GM18909 (cell line): Measurements from ENCODE around the gene OSBP2.

Experiments used
- ATAC-seq: cut with Tn5 transposase; IDR thresholded peaks from one replicate; pipeline ENCODE4 v1.9.1; 2021; ENCODE audit warnings: mild to moderate bottlenecking; ENCODE audit not compliant: unreplicated experiment, poor library complexity

The OSBP2 gene

DNA sequence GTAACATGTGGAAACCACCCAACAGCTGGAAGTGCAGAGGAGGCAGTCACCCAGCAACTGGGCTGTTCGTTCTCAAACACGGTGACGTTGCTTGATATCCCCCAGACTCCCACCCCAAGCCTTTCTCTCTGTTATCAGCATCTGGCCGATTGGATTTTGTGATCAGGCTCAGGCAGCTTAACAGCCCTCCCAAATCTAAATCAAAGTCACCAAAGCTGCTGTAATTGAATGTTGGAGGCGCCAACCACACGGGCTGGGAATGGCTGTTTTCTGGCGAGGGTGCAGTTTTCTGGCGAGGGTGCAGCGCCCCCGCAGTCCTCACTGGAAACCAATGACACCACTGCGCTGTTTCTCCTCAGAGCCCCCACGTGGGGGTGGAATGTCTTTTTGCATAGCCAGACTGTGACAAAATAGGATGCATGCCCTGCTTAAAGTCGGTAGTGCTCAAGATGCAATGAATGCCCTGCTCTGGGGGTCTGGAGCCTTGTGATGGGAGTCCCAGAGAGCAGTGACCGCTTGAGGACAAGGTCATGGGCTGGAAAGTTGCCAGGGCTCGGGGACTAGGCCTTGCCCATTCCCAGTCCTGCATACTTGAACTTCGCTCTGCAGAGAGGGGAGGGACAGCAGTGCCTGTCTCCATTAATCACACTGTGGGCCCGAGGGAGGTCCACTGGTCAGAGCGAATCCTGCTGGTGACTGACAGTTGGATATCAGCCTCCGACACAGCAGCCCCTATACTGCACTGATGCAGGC is 168.6 kb downstream of the OSBP2 start:
- no peak for ATAC-seq

DNA sequence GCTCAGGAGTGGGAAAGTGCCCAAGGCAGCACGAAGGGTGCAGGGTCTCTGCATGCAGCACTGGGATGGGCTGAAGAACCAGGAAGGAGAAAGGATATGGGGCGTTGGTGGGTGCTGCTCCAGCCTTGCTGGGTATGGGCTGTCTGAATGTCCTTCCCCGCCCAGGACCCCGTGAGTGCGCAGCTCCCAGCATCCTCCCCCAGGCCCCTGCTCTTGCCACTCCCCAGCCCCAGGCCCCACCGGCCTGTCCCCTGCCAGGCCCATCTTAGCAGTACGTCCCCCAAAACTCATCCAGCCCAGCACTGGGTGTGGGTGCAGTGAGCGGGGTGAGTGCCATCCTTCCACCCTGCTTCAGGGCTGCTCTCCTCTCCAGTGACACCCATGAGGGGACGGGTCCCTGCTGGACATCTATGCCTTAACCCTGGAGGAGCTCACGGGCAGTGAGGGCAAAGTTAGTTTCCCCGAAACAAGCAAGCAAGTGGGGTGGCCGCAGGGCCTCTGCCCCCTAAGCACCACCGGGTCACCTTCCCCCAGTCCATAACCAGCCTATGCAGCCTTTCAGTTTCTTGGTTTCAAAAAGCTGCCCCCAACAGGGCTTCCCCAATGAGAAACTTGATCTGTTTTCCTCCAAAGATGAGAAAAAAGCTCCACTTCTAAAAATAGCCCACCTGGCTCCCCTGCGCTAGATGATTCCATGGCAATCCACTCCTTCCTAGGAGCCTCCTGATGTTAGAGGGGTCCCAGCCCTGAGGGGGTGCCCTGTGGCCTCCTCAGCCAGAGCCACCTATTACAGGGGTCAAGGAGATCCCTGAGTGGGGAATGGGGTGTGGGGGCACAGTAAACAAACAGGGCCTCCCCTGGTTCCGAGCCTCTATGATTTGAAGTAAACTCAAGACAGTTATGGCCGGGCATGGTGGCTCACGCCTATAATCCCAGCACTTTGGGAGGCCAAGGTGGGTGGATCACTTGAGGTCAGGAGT is 170.1 kb downstream of the OSBP2 start:
- ATAC-seq = no peak

DNA sequence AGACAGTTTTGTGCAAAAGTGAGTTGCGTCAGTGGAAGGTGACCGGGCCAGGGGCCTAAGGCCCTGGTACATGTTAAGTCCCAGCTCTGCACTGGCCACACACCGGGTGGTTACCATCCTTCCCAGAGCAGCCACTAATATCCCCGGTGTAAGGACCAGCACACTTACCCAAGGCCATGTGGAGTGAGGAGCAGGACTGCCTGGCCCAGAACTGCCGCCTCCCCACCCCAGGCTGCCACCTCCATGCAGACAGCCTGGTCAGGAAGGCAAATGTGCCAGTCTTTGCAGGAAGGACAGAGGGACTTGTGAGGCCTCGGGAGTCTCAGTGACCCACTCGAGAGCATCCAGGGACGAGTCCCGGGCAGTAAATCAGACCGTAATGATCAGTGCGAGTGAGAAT is 171.0 kb downstream of the OSBP2 start:
- ATAC-seq = no peak

DNA sequence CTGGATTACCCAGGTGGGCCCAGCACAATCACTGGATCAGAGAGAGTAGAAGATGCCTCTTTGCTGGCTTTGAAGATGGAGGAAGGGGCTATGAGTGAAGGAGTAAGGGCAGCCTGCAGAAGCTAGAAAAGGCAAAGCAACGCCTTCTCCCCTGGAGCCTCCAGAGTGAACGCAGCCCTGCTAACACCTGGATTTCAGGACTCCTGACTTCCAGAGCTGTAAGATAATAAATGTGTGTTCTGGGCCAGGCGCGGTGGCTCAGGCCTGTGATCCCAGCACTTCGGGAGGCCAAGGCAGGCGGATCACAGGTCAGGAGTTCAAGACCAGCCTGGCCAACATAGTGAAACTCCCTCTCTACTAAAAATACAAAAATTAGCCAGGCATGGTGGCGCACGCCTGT is 171.5 kb downstream of the OSBP2 start:
- no peak for ATAC-seq

DNA sequence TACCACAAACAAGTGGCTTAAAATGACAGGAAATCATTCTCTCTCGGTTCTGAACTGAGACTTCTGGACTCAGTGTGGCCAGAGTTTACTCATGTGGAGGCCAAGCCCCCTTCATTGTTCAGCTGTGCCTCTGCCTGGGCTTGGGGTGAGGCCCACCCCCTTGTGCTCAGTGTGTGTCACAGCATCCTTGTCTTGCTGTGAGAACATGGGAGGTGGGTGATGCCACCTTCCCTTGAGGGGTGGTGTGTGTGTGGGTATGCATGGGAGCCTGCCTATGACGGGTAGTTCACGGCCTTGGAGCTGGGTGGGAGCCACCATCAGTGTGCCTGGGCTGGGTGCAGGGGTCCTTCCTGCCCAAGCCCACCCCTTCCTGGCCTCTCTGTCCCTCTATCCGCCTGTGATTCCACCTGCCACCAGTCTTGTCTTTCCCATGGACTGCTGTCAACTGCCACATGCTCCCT is 172.2 kb downstream of the OSBP2 start:
- no peak for ATAC-seq

DNA sequence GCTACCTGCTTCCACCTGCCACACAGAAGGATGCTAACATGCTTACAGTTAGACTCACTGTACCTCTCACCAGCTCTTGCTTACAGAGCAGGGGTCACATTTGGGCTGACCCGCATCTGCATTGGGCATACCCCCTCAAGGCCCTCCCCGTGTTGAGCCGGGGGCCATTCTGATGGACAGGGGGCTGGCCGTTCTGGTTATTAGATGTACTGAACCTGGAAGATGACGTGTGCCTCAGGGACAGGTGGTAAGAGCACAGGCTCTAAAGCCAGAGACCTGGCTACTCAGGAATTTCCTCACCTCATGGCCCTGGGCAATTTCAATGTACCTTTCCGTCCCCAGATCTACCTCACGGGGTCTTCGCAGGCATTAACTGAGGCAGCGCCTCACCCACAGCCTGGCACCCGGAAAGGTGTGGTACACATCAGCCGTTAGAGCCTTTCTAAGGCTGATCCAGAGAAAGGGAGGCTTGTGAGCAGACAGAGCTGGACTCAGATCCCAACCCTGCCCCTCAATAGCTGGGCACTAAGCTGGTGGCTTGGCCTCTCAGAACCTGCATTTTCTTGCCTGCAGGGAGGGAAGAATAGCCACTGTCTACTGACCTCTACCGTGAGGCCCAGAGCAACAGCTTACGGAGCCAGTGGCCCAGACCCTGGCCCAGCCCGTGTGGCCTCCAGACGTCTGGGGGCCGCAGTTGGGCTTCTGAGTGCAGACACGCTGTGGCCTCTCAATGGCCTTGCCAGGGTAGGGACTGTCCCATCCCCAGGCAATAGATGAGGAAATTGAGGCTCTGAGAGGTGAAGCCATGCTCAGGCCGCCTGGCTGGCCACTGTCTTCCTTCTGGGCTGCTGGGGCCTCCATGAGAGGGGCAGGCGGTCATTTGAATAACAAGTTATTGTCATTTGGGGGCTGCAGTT is 173.3 kb downstream of the OSBP2 start:
- no peak for ATAC-seq

DNA sequence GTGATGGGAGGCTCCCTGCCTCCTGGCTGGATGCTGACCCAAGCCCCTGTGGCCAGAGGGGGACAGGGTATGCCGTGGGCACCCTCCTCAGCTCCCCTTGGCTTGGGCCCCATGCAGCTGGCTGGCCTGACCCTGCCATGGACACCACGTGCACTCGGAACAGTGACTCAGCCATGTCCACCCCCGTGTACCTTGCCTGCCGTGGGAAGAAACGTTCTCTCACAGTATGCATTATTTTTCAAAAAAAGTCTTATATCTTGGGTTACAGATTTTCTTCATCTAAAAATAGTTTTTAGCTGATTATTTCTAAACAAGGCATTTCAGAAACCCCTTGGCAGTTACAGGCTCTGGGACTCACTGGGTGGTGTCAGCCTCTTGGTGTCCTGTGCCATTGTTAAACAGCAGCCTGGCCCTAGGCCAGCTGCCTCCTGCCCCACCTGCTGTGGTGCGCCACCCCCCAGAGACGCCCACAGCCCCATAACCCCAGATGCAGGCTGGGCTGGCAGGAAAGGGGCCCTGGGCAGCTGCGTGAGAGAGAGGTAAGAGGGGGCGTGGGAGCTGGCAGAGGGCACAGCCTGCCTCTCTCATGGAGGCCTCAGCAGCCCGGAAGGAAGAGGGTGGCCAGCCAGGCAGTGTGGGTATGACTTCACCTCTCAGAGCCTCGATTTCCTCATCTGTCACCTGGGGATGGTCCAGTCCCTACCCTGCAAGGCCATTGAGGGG is 174.2 kb downstream of the OSBP2 start:
- no peak for ATAC-seq

DNA sequence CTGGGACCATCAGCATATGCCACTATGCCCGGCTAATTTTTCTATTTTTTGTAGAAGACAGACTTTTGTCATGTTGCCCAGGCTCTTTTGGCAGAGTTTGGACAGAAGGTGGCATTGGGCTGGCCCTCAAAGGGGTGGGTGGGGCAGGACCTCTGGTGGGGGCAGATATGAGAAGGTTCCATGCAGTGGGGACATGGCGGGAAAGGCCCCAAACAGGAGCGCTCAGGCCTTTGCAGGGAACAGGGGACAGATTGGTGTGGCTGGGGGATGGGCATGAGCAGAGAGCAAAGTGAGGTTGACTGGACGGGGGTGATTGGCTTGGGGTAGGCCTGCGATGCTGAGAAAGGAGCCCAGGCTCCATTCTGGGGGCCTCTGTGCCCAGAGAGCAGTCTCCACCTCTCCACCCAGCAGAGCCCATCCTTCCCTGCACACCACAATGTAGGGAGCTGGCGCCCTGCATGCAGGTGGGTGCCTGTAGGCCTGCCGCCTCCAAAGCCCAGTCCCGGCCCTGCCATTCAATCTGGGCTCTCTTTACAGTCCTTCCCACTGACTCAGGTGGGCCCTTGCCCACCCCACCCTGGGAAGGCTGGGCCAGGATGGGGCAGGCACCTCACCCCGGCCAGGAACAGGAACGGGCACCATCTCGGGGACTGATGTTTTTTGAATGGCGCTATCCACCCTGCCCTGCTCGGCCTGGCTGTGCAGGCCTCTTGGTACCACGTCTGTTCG is 175.2 kb downstream of the OSBP2 start:
- no peak for ATAC-seq

DNA sequence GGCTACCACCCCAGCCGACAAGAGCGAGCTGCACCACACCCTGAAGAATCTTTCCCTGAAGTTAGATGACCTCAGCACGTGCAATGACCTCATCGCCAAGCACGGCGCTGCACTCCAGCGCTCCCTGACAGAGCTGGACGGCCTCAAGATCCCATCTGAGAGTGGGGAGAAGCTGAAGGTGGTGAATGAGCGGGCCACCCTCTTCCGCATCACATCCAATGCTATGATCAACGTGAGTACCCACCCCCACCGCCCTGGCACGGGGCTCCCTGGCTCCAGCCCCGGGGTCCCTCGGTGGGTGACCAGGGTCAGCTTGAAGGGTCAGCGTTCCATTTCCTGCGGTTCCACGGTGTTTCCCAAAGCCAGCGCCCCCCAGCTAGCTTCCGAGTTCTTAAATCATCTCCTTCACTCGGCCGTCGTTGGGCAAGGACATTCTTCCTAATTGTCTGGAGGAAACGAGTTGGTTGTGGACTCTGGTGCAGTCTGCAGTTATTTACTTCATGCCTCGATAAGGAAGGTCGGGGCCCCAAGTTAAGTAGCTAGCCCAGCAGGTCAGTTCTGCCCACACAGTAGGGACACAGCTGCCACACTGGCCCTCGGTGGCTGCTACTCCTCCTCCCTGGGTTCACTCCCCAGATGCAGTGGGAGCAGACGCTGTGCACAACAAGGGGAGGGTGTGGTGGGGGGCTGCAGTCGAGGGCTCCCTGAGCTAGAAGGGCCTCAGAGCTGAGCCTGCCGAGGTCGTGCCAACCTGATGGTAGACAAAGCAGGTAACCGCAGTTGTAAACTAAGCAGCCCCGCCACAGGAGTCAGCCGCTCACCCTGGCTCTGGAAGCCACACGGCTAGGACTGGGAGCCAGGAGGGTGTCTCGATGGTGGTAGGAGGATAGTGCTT is 176.0 kb downstream of the OSBP2 start:
- ATAC-seq = no peak

DNA sequence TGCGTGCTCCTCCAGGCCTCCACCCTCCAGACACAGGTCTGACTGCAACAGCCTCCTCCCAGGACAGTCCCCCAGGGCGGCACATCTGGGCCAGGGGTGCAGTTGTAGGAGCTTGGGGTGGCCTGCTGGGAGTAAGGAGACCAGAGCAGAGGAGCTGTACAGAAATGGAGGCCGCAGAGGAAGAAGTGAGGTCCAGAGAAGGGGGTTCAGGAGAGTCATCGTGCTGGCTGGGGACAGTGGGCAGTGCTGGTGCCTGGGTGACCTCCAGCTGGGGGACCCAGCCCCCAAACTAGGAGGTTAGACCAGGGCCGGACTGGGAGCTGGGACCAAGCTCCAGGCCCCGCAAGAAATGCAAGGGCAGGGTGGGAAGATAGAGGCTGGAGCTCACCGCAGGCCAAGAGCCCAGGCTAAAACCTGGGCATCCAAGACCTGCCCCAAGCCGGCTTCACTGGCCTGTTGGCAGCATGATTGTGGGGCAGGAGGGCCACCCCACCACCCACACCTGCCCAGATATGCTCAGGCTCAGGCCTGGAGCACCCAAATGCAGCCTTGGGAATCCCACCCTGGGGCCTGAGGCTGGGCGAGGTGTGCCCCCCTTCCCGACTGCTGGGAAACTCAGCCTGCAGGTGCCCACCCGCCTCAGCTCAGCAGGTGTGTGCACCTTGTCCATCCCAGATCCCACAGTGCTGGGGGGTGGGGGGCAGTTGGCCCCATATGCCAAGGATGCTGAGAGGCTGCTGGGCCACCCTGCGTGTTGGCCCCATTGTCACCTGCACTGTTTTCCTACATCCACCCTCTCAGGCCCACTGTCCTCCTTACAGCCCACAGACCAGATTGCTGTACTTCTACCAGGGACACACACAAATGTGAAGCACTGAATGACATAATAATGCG is 177.0 kb downstream of the OSBP2 start:
- no peak for ATAC-seq

DNA sequence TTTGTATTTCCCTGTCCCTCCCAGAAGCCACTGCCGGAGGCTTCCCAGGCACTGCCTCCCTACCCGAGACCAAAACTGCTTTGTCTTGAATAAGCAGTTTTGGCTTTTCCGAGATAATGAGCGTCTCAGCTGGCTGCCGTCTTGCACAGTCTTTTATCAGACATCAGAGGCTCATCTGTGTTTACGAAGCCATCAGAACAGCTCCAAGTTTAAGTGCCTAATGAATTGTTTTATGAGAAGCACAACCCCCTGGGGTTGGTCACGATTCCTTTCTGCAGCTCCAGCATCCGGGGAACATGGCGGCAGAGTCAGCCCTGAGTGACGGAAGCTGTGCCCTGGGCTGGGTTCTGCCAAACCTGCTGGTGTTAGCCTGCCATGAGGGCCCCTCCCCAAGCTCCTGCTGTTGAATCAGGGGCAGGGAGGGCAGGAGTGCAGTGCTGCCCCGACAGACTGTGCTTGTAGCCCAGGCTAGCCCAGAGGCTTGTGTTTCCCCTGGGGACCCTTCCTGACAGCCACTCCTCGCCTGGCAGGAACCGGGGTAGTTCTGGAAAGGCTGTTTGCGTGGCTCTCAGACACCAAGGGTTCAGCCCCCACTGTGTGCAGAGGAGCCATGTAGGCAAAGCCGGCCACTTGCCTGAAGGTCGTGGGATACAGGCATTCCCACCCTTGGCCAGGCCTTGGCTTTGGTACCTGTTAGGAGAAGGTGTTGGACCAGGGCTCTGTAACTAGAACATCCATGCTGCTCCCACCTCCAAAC is 177.8 kb downstream of the OSBP2 start:
- no peak for ATAC-seq

DNA sequence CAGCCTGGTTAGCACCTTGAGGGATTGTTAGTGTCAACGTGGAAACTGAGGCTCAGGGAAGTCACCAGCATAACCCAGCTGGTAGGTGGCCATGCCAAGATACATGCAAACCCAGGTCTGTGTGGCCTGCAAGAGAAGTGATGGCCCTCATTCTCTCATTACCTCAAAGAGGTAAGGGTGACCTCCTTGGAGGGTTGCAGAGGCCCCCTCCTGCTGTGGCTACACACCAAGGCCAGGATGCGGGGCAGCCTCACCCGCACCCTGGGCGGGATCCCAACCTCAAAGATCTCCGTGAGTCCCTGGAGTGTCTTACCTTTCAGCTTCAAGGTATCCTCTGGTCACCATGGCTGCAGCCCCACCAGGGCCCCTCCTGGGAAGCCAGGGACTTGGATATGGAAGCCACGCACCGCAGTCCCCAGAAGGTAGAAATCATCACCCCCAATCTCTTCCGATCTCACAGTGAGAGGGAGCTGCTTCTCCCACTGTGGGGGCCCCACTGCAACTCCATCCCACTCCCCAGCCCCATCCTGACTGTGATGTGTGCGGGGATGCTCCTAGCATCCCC is 178.5 kb downstream of the OSBP2 start:
- no peak for ATAC-seq

DNA sequence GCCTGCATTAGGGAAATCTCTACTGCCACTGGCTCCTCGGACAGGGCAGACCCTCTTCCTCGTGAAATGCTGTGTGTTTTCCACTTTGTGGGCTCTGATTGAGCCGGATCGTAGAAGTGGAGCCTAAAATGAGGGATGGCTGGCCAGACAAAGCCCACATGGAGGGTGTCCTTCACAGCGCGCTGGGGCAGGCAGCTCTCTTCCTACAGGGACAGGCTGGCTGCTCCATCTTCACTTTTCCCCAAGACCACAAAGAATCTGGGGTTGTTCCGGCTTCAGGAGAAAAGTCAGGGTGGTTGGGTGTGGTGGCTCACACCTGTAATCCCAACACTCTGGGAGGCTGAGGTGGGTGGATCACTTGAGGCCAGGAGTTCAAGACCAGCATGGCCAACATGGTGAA is 179.0 kb downstream of the OSBP2 start:
- no peak for ATAC-seq

DNA sequence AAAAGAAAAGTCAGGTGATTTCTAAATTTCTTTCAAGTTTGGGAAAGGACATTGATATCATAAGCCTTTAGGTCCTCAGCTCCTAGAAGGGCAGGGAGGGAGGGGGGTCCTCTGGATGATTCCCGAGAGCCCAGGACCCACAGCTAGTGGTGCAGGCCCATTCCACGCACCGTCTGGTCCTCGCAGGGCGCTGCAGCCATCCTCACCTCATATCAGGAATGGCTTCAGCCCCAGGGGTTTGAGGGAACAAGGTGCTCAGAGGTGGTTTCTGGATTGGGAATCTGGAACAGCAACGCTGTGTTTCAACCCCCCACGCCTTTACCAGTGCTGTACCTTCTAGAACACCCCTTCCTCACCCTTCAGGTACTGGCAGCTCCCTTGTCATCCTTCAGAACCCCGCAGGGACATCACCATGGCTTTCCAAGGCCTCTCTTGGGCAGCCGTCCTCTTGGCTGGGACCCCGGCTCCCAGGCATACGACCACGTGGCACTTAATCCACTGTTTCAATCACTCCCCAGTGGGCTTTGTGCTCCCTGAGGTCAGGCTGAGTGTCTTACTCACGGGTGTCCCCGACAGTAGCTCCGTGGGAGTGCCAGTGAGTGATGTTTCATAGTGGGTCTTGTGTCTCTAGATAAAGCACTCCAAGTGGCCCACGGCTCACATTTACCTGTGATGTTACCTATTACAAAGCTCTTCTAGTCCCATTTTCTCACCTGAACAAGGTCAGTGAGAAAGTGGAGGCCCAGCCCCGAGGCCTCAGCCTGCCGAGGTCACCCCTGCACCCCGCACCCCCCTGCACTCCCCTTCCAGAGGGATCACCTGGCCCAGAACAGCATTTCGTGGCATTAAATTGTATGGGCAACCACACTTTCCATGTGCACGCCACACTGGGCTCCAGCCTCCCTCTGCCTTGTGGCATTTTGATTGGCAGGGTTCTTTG is 180.0 kb downstream of the OSBP2 start:
- ATAC-seq = no peak
